NB4 (cell line): ENCODE data around the gene FLRT1.

Experiments
- CTCF ChIP-seq: IDR thresholded peaks from one replicate; pipeline ENCODE4 v1.5.1; 2012; ENCODE audit warnings: low read depth, low read length
- MAX ChIP-seq: IDR thresholded peaks from 2 replicates; pipeline ENCODE4 v1.6.1; 2011; ENCODE audit warnings: low read depth, low read length
- MYC ChIP-seq: IDR thresholded peaks from 2 replicates; pipeline ENCODE4 v1.6.1; 2011; ENCODE audit warnings: low read depth, low read length
- POLR2A ChIP-seq: IDR thresholded peaks from 2 replicates; pipeline ENCODE4 v1.6.1; 2011; ENCODE audit warnings: mild to moderate bottlenecking; ENCODE audit not compliant: insufficient read length; ENCODE audit errors: extremely low read depth

- TF ChIP-seq CTCF (no peak), POLR2A (no peak), MAX (no peak), MYC (no peak)
Observed at GRCh38 chr11:64055077-64055476, 19.3 kb downstream of the FLRT1 start.
